NCI-H2029 treated with DMSO at 0.1 percent for 48 hours (cell line): ENCODE results near the gene MED29.

ENCODE experiments used
- DNase-seq: peaks from one replicate; lab custom pipeline; 2025; lab: John Stamatoyannopoulos, UW

MED29 gene

DNA sequence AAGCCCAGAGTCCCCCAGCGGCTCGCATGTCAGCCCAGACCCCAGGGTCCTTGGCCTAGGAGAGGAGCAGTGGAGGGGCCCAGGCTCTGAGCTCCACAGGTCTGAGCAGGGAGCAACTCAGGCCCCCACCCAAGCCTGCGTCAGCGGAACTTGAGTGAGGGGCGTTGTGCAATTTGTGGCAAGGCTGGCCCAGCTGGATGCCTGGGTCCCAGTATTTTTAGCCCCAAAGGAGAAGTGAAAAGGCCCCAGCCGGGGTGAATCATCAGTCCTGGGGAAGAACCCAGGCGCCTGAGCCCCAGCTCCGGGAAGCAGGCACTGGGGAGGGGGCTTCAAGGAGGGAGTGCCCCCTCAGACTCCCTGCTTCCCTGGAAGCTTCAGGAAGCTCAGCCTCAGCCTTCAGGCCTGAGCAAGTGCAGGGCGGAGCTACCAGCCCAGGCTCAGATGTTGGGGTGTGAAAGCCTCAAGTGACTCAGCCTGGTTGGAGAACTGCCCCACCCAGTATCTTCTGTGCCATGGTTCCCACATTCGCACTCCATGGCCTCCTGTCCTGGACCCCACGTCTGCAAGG, 7.2 kb downstream of the MED29 start:
- no peak for DNase-seq

DNA sequence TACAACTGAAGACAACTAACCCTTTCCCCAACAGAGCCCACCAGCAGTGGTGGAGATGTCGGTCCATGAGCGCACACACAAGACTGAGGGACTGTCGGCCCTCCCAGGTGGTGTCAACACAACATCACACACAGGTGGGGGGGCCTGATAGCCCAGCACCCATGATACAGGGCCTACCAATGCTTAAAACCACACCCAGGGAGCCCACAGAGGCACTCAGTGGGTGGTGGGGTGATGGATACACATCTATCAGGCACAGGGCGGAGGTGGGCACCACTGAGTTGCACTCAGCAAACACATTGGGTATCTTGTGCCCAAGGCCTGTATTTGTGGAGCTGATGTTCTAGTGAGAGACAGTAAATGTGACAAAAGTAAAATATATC, 8.5 kb downstream of the MED29 start:
- no peak for DNase-seq

DNA sequence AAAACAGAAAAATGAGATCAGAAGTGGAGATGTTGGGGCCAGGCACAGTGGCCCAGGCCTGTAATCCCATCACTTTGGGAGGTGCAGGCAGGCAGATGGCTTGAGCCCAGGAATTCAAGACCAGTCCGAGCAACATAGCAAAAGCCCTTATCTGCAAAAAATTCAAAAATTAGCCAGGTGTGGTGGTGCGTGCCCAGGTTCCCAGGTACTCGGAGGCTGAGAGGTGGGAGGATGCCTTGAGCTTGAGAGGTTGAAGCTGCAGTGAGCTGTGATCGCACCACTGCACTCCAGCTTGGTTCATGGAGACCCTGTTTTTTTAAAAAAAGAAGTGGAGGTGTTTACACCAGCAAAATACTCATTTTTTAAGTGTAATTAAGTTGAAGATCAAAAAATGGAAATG, 8.9 kb downstream of the MED29 start:
- DNase-seq = no peak

DNA sequence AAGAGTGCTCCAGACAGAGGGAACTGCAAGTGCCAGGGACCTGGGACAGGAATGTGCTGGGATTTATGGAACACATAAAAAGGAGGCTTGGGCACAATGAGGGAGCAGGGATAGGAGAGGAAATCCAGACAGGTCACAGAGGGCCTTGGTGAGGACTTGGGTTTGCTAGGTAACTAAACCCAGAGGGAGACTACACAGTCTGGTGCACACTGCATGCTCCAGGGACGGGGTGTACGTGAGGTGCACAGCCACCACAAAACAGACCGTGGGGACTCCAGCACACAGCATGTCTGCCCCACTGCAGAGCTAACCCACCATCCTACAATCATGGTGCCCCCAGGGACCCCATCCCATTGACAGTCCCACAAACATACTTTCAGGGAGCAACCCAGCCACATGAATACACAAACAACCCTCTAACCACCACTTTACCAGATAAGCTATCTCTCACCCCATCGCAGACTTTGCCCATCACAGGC, 9.9 kb downstream of the MED29 start:
- DNase-seq = no peak

DNA sequence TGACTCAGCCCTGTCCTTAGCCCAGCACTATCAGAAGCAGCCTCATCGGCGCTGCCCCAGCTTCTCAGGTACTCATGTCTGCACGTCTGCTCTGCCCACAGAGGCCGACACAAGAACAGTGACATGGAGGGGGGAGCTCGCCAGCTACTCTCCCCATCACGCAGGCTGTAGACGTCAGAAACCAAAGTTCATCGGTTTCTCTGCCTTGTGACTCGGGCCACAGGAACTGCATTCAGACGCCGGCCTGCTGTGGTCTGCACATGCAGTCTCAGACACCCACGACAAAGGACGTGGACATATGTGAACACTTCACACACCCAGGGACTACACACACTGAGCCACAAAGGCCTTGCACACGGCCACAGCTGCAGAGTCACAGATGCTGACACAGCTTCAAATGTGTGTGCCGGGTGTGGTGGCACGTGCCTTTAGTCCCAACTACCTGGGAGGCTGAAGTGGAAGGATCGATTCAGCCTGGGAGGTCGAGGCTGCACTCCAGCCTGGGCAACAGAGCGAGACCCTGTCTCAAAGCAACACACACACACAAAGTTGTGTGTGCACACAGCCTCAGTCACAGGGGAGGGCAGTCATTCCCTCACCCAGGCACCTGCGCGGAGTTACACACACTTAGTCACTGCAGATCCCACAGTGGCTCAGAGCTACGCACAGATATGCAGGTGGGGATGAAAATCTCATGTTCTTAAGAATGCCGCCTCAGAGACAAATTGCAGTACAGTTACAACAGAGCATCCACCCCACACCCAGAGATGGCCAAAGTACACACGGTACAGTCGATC, 10.6 kb downstream of the MED29 start:
- DNase-seq = no peak

GRCh38 chr19:39402346-39403300, 11.4 kb downstream of the MED29 start:
- DNase-seq = peak; percentile 48

GRCh38 chr19:39403331-39404312, 12.4 kb downstream of the MED29 start:
- no peak for DNase-seq

- no peak for DNase-seq
Measured at GRCh38 chr19:39405261-39405957, 14.2 kb downstream of the MED29 start.

GRCh38 chr19:39405958-39406655, 14.9 kb downstream of the MED29 start:
- DNase-seq = no peak

DNA sequence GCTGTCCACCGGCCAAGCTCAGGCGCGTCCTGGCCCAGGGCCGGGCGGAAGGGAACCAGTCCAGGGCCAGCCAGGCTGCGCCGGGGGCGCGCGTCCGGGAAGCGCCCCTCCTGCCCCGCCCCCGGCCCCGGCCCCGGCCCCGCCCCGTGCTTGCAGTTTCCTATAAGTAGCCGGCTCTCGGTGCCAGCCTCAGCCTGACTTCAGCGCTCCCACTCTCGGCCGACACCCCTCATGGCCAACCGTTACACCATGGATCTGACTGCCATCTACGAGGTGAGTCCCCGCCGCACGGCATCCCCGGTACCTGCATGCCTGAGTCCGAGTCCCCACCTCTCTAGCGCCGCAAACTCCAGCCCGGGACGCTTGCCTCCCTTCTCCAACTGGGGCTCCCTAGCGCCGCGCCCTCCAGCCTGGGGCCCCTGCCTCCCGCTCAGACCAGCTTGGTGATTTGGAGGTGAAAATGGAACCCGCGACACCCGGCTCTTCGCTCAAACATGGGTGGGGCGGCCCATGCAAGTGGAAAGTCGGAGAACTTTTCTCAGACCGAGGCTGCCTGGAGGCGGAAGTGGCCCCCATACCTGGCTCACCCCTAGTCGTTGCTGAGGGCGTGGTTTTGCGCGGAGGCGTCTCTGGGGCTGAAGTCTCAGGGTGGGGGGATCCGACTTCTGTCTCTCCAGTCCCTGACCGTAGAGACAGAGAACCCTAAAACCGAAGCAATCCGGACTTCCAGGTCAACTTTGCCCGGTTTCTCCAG, 15.7 kb downstream of the MED29 start, which contains the start of gene ZFP36:
ZFP36 (plus strand) TSS at position 192 of the 754 bp plus-strand sequence; CDS start at position 250, 58 bp downstream.
- no peak for DNase-seq

DNA sequence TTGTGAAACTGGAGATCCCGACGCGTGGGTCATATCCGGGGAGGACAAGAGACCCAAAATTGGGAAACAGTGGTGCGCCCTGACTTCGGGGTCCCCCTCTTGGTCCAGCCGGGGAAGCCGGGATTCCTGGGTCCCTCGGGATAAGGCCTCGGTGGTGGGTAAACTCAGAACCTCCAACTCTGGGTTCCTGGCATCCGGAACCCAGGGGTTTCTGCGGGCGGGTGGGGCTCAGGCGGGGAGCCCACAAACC, 16.2 kb downstream of the MED29 start:
- DNase-seq = no peak

DNA sequence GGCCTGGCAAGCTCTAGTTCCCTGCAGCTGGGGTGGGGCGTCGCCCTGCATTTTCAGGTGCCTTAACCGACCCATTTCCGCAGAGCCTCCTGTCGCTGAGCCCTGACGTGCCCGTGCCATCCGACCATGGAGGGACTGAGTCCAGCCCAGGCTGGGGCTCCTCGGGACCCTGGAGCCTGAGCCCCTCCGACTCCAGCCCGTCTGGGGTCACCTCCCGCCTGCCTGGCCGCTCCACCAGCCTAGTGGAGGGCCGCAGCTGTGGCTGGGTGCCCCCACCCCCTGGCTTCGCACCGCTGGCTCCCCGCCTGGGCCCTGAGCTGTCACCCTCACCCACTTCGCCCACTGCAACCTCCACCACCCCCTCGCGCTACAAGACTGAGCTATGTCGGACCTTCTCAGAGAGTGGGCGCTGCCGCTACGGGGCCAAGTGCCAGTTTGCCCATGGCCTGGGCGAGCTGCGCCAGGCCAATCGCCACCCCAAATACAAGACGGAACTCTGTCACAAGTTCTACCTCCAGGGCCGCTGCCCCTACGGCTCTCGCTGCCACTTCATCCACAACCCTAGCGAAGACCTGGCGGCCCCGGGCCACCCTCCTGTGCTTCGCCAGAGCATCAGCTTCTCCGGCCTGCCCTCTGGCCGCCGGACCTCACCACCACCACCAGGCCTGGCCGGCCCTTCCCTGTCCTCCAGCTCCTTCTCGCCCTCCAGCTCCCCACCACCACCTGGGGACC, 16.6 kb downstream of the MED29 start:
- DNase-seq = no peak

DNA sequence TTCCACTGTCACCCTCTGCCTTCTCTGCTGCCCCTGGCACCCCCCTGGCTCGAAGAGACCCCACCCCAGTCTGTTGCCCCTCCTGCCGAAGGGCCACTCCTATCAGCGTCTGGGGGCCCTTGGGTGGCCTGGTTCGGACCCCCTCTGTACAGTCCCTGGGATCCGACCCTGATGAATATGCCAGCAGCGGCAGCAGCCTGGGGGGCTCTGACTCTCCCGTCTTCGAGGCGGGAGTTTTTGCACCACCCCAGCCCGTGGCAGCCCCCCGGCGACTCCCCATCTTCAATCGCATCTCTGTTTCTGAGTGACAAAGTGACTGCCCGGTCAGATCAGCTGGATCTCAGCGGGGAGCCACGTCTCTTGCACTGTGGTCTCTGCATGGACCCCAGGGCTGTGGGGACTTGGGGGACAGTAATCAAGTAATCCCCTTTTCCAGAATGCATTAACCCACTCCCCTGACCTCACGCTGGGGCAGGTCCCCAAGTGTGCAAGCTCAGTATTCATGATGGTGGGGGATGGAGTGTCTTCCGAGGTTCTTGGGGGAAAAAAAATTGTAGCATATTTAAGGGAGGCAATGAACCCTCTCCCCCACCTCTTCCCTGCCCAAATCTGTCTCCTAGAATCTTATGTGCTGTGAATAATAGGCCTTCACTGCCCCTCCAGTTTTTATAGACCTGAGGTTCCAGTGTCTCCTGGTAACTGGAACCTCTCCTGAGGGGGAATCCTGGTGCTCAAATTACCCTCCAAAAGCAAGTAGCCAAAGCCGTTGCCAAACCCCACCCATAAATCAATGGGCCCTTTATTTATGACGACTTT, 17.4 kb downstream of the MED29 start:
- DNase-seq = peak; percentile 40

DNA sequence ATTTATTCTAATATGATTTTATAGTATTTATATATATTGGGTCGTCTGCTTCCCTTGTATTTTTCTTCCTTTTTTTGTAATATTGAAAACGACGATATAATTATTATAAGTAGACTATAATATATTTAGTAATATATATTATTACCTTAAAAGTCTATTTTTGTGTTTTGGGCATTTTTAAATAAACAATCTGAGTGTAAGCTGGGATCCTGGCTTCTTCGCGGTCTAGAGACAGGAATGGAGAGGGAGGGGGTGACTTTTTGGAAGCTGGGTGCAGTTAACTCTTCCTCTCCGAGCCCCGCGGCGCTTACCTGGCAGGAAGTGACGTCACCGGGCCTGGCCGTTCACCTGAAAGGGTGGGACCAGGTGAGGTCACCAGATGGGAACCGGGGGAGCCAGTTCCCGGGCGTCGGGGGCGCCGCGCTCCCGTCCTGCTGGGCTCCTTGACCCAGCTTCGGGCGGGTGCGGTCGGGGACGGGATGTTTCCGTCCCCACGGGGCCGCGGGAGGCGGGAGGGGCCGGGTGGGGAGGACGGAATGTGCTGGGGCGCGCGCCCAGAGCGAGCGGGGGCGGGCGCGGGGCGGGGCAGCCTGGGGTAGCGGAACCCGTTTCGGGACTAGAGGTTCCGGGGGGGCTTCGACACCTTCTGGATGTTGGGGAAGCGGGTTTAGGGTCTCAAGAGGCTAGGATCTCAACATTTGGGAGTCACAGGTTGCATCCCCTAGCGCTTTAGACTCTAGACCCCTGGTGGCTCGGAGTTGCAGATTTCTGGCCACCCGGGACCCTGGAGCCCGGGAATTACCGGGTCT, 18.2 kb downstream of the MED29 start:
- DNase-seq = peak; percentile 83

GRCh38 chr19:39410017-39410830, 19.0 kb downstream of the MED29 start:
- peak; percentile 22 for DNase-seq

DNA sequence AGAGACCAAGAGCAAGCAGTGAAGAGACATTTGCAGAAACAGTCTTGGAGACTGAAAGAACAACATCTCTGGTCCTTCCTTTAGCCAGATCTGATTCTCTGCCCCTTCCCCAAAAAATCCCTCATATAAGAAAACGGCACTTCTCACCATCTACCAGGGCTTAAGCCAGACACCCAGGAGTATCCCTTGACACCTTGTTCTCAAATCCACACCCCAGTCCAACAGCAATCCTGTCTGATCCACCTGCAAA, 19.6 kb downstream of the MED29 start:
- DNase-seq = no peak
